Stimulated activated CD8-positive, alpha-beta memory T cell treated with anti-CD3 and anti-CD28 coated beads, Interleukin-7, amount 100 ng/mL, for 24 hours (primary cell): ENCODE measurements around the gene SLC16A12.

Source experiments
- DNase-seq: peaks from one replicate; pipeline ENCODE4 v3.0.0-alpha.2; 2020; ENCODE audit warnings: low read depth

The SLC16A12 gene

GRCh38 chr10:89505640-89506275, 29.6 kb downstream of the SLC16A12 start:
- no peak for DNase-seq

DNA sequence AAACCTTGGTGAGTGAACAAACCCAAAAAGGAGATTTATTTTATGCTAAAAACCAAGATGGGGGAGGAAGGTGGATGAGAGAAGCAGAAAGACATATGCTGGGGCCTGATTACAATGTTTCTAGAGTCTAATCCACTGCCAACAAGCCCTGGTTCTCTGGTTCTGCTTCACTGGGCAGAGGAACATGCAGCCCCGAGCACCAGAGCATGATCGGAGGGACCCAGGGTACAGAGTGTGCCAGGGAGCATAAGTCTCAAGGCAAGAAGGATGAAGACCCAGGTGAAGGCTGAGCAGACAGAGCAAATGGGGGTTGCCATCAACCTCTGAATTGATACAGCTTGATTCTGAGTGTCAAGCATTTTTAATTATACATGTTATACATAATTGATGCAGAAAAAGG, 30.7 kb downstream of the SLC16A12 start:
- DNase-seq = no peak

GRCh38 chr10:89503652-89504370, 31.6 kb downstream of the SLC16A12 start:
- no peak for DNase-seq

- no peak for DNase-seq
Measured at GRCh38 chr10:89503151-89503550, 32.2 kb downstream of the SLC16A12 start.

DNA sequence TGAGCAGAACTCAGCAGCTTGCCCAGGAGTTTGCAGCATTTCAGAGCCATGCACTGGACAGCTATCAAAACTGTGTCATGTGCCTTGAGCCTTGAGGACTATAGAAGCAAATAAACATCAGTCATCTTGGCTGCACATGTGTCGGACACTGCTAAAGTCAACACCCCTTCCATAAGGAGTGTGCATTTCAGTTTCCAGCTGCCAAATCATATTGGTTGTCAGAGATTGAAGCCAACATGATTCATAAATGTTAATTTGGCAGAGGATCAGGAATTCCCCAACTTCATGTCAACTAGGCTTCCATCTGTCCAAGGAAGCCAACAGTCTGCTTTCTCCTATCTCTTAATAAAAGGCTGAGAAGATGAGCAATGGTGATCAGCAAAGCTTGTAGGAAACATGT, 32.8 kb downstream of the SLC16A12 start:
- no peak for DNase-seq

- DNase-seq = no peak
Measured at GRCh38 chr10:89494575-89494974, 40.8 kb downstream of the SLC16A12 start.

DNA sequence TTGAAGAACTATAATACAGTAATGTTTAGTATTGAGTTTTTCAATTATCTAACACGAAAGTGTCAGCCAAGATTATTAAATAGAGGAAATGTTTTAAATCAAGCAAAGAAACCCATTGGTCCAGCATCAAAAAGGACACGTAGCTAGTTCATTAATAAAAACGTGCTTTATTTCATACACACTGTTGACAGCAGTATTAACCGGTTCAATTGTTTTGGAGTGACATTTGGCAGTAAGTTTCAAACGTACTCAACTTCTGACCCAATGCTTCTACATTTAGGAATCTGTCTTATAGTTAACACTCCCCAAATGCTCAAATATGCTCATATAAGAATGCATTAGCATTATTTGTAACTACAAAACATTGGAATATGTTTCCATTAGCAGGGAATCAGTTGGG, 41.3 kb downstream of the SLC16A12 start:
- DNase-seq = no peak

DNA sequence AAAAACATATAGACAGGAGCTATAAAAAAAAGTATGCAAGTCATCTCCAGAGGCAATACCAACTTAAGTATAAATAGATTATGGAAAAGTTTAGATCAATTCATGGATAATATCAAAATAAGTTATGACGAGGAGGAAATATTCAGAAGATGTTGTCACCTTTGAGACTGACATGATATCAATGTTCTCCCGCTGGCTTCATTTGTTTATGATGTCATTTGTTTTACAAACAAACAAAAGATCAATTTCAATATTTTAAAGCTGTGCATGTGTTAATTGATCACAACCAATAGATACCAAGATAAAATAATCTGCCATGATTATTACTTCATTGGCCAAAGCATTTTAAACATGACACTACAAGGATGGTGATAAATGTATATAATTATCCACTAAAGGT, 43.5 kb downstream of the SLC16A12 start:
- DNase-seq = no peak

- DNase-seq = no peak
Measured at GRCh38 chr10:89490596-89491335, 44.6 kb downstream of the SLC16A12 start.

DNA sequence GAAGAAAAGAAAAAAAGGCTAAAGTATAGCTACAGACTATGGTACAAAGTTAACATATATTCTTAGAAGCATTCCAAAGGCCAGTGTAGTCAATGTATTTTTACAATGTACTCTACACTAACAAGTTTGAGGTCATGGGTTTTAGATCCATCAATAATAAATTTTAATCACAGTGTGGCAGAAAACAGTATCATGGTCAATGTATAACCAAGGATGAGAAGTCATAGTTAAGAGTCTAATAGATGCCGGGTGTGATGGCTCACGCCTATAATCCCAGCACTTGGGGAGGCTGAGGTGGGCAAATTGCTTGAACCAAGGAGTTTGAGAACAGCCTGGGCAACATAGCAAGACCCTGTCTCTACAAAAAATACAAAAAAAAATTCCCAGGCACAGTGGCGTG, 53.1 kb downstream of the SLC16A12 start:
- DNase-seq = no peak

GRCh38 chr10:89481662-89482061, 53.7 kb downstream of the SLC16A12 start:
- DNase-seq = no peak

DNA sequence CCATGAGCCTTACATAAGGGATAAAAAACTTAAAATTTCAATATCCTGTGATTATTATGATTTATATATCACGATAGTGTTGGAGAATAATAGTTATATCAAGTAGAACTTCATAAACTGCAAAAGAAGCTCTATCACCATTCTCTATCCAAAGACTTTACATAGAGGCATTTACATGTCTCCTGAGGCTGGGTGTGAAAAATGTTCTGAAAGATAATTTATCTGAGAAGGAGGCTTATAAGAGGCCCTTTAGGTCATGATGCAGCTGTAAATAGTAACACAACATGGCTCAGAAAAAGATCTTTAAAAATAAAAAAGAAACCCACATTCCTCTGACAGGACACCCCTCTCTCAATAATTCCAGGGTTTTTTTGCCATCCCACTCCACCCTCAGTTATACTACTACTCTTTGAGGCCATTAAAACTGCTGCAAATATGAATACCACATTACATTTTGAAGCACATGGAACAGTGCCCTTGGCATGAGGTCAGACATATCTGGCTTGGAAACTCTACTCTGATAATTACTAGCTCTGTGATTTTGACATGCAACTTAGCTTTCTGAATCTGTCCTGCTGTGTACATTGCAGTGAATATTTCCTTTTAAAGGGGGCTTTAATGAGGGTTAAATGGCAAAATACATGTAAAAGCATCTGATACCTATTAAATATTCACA, 55.5 kb downstream of the SLC16A12 start:
- no peak for DNase-seq

- no peak for DNase-seq
Measured at GRCh38 chr10:89478739-89479654, 56.4 kb downstream of the SLC16A12 start.

GRCh38 chr10:89478085-89478738, 57.2 kb downstream of the SLC16A12 start:
- DNase-seq = no peak

DNA sequence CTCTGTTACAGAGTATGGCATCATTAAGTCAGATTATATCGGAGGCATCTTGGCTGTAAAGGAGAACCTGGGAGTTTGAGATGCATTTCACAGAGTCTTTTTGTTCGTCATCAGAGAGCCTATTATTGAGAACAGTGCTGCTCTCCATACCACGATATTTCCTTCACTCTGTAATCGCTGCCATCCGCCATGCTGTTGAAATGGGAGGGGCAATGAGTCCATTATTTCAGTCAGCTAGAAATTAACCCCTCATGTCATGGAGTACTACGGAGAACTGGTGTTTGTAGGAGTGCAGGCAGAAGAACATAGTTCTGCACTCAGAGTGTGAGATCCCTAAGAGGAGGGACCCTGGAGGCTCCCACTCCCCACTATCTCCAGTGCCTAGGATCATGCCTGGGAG, 59.2 kb downstream of the SLC16A12 start:
- DNase-seq = no peak

DNA sequence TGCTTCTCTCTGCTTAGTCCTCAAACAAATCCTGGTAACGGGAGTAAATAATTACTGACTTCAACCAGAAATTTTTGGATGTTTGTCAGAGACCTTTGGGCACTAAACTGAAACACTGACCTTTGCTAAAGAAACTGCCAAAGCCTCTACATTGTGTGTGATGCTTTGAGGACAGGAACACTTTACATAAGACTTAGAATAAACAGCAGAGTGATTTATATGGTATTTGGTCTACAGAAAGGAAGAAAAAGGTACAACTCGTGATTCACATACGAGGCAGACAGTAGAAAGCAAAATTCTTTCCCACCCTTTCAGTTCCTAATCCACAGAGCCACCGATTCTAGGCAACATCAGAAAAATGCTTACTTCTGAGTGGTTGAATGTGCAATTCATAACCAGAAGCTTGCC, 59.8 kb downstream of the SLC16A12 start:
- no peak for DNase-seq

GRCh38 chr10:89475125-89475524, 60.3 kb downstream of the SLC16A12 start:
- DNase-seq = no peak

GRCh38 chr10:89474452-89474851, 60.9 kb downstream of the SLC16A12 start:
- DNase-seq = no peak

DNA sequence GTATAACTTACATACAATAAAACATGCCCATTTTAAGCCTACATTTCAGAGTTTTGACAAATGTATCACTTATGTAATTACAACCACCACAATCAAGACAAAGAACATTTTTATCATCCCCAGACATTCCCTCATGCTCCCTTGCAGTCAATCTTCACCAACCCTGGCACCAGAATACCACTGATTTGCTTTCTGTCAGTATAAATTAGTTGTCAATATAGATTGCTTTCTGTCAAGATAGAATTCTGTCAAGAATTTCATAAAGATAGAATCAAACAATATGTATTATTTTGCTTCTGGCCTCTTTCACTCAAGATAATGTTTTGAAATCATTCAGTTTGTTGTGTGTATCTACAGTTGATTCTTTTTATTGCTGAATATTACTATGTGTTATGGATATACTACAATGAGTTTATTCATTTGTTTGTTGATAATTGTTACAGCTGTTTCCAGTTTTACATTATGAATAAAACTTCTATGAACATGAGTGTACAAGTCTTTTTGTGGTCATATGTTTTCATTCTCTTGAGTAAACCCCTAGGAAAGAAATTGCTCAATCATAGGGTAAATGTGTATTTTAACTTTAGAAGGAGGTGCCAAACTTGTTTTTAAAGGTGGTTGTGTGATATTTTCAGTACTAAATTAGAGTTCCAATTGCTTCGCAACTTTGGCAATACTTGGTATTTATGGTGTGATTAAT, 64.1 kb downstream of the SLC16A12 start:
- DNase-seq = no peak

DNA sequence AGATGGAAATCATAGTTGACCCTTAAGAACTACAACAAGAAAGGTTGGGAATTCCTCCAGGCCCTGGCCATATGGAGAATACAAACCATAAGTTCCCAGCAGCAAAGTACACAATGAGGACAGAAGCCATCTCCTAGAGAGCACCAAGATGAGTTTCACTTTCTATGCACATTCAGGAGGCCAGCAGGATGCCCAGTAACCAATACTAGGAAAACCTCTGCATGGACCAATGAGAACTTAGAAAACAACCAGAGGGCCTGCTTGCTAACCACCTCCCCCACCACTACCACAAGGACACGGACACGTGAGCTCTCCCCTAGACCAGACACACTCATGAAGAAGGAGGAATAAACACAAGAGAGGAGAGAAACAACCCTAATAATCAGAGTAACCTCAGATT, 64.8 kb downstream of the SLC16A12 start:
- no peak for DNase-seq
